Measurements from ENCODE around the gene RPUSD1.

DNA sequence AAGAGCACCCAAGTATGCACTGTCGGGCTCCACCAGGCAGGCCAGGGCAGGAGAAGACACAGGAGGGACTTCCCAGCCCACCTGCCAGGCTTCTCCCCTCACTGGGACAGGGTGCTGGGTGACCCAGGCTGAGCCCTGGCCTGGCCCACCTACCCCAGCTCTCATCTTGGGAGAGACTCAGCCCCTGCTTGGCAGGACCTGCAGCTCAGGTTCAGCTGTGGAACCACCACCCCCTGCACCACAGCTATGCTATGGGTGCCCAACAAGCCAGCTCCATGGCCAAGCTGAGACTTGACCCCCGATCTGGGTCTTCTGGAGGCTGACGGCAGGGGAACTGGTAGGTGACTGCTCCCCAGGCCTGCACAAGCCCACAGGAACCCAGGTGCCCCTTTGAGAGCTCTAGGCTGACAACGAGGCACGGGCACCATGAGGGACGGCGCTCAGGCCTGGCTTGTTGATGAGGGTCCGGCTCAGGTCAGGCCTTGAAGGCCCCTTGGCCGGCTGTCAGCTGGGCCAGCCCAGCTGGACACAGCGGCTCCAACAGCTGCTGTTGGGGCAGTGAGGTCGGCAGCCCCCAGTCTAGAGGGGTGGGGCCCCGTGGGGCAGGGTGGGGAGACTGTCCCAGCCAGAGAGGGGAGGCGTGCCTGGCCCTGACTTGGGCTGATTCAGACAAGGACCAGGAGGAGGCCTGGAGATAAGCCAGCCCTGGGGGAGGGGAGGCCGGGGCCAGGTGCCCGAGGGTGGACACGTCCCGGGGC, 4.6 kb downstream of the RPUSD1 start:
- TF ChIP-seq, protein P1, sequence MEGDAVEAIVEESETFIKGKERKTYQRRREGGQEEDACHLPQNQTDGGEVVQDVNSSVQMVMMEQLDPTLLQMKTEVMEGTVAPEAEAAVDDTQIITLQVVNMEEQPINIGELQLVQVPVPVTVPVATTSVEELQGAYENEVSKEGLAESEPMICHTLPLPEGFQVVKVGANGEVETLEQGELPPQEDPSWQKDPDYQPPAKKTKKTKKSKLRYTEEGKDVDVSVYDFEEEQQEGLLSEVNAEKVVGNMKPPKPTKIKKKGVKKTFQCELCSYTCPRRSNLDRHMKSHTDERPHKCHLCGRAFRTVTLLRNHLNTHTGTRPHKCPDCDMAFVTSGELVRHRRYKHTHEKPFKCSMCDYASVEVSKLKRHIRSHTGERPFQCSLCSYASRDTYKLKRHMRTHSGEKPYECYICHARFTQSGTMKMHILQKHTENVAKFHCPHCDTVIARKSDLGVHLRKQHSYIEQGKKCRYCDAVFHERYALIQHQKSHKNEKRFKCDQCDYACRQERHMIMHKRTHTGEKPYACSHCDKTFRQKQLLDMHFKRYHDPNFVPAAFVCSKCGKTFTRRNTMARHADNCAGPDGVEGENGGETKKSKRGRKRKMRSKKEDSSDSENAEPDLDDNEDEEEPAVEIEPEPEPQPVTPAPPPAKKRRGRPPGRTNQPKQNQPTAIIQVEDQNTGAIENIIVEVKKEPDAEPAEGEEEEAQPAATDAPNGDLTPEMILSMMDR (IDR thresholded peaks at IDR 0.05), result no peak
- TF ChIP-seq EZH2 (IDR thresholded peaks at IDR 0.05; ENCODE audit: borderline replicate concordance, insufficient read depth, low read depth, low read length, poor library complexity, severe bottlenecking), result no peak
